Measurements from ENCODE around the gene MRPL9.
A peak's percentile ranks its signal among the peaks of the same experiment; 100 is the strongest.
"Not testable (repeated sequence)": the region's sequence is repeated elsewhere in the genome, so short reads cannot be mapped to it uniquely, and the experiment has no call there.

Gene MRPL9

DNA sequence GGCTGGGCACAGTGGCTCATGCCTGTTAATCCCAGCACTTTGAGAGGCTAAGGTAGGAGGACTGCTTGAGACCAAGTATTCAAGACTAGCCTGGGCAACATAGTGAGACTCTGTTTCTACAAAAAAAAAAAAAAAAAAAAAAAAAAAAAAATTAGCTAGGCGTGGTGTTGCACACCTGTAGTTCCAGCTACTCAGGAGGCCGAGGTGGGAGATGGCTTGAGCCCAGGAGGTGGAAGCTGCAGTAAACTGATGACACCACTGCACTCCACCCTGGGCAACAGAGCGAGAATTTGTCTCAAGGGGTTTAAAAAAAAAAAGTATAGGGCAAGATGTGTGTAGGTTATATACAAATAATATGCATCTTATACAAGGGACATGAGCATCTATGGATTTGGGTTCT lies 24.4 kb upstream of the MRPL9 start:
- CTCF ChIA-PET: interaction anchor here (0.8 to 1.2 kb wide), 4 partner anchors 9 to 432 kb away, joined by 3 to 4 read pairs (median 4); no protein-coding TSS in a partner anchor
- POLR2A ChIA-PET: no interaction called here
- H3K4me1 ChIP-seq (ENCODE audit: control extremely low read depth in 1 of 4, control insufficient read depth in 4 of 4, insufficient read depth in 4 of 4, low read length in 3 of 4): peaks cover 6 to 17% (median 12%) of the 10 kb centered on the region in 4 experiments
- H3K9me3 ChIP-seq (ENCODE audit: control extremely low read depth in 1 of 5, control insufficient read depth in 4 of 5, insufficient read depth in 2 of 5, low read depth in 1 of 5, low read length in 4 of 5): no peaks in the 10 kb centered on the region
- H3K27ac ChIP-seq (ENCODE audit: insufficient read depth in 1 of 2, low read depth in 1 of 2, low read length in 2 of 2, poor library complexity in 1 of 2, severe bottlenecking in 2 of 2): no peak overlapping the region
- DNase-seq: no peak
- no peaks in the 10 kb centered on the region for H3K36me3 ChIP-seq (ENCODE audit: control insufficient read depth in 4 of 4, insufficient read depth in 4 of 4, low read length in 3 of 4)
- no peak overlapping the region for H3K4me3 ChIP-seq (ENCODE audit: control insufficient read depth in 1 of 7, extremely low read depth in 1 of 7, insufficient read depth in 4 of 7, low read depth in 2 of 7, low read length in 6 of 7)
- WGBS (ENCODE audit: insufficient coverage): 100% methylated on average over 1 of the region's 3 CpGs
- H3K27me3 ChIP-seq (replicated peaks in 2 of 5; ENCODE audit: control insufficient read depth in 4 of 5, insufficient read depth in 5 of 5, low read length in 4 of 5): no peaks in the 10 kb centered on the region

DNA sequence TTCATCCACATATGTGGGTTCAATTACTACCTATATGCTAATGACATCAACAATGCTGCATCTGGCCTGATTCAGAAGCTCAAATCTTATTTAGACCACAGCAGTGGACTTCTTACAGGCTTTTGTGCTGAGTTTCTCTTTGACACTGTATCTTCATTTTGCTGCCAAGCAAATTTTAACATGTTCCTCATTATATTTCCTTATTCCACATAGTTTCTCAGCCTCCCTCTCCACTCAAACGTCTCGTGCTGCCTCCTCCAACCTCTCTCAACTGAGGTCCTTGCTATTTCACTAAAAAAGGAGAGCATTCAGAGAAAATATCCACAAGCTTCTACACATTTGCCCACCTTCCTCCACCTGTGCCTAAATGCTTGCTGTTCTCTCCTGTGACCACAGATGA lies 20.5 kb upstream of the MRPL9 start:
- no peaks in the 10 kb centered on the region for H3K9me3 ChIP-seq (ENCODE audit: control extremely low read depth in 1 of 5, control insufficient read depth in 4 of 5, insufficient read depth in 2 of 5, low read depth in 1 of 5, low read length in 4 of 5)
- H3K36me3 ChIP-seq (ENCODE audit: control insufficient read depth in 4 of 4, insufficient read depth in 4 of 4, low read length in 3 of 4): peaks cover 0 to 6% (median 3%) of the 10 kb centered on the region in 4 experiments
- CTCF ChIA-PET: interaction anchor here (0.9 kb wide), 1 partner anchor 150 kb away, joined by 3 read pairs; no protein-coding TSS in a partner anchor
- H3K27me3 ChIP-seq (replicated peaks in 2 of 5; ENCODE audit: control insufficient read depth in 4 of 5, insufficient read depth in 5 of 5, low read length in 4 of 5): no peaks in the 10 kb centered on the region
- no peaks in the 10 kb centered on the region for H3K4me1 ChIP-seq (ENCODE audit: control extremely low read depth in 1 of 4, control insufficient read depth in 4 of 4, insufficient read depth in 4 of 4, low read length in 3 of 4)
- POLR2A ChIA-PET: no interaction called here
- 73% methylated on average over 2 of the region's 2 CpGs for WGBS (ENCODE audit: insufficient coverage)
- H3K4me3 ChIP-seq (ENCODE audit: control insufficient read depth in 1 of 7, extremely low read depth in 1 of 7, insufficient read depth in 4 of 7, low read depth in 2 of 7, low read length in 6 of 7): no peak overlapping the region
- H3K27ac ChIP-seq (ENCODE audit: insufficient read depth in 1 of 2, low read depth in 1 of 2, low read length in 2 of 2, poor library complexity in 1 of 2, severe bottlenecking in 2 of 2): no peak overlapping the region
- DNase-seq: no peak

DNA sequence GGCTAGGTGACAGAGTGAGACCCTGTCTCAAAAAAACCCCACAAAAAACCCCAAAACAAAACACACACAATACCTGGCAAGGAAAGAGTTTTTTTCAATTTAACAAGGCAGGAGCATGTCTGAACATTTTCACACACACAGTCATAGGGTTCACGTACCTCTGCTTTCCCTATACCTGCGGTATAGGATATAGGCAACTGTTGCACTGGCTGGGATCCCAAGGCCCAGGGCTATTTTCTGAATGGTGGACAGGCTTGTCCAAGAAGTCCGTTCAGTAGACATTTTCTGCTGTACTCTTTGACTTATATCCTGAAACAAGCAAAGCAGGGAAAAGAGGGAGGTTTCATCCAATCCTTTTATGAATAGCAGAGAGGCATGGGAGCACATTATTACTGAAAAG lies 19.4 kb upstream of the MRPL9 start:
- Histone ChIP-seq H3K36me3 (ENCODE audit: control insufficient read depth in 4 of 4, insufficient read depth in 4 of 4, low read length in 3 of 4) (peaks cover 0 to 14% (median 7%) of the 10 kb centered on the region in 4 experiments), H3K27me3 (replicated peaks in 2 of 5; ENCODE audit: control insufficient read depth in 4 of 5, insufficient read depth in 5 of 5, low read length in 4 of 5) (no peaks in the 10 kb centered on the region), H3K4me3 (ENCODE audit: control insufficient read depth in 1 of 7, extremely low read depth in 1 of 7, insufficient read depth in 4 of 7, low read depth in 2 of 7, low read length in 6 of 7) (no peak overlapping the region), H3K27ac (ENCODE audit: insufficient read depth in 1 of 2, low read depth in 1 of 2, low read length in 2 of 2, poor library complexity in 1 of 2, severe bottlenecking in 2 of 2) (no peak overlapping the region), H3K4me1 (ENCODE audit: control extremely low read depth in 1 of 4, control insufficient read depth in 4 of 4, insufficient read depth in 4 of 4, low read length in 3 of 4) (no peaks in the 10 kb centered on the region), H3K9me3 (ENCODE audit: control extremely low read depth in 1 of 5, control insufficient read depth in 4 of 5, insufficient read depth in 2 of 5, low read depth in 1 of 5, low read length in 4 of 5) (no peaks in the 10 kb centered on the region)
- DNase-seq: no peak
- POLR2A ChIA-PET: no interaction called here
- 83% methylated on average over 2 of the region's 3 CpGs for WGBS (ENCODE audit: insufficient coverage)
- CTCF ChIA-PET: no interaction called here

DNA sequence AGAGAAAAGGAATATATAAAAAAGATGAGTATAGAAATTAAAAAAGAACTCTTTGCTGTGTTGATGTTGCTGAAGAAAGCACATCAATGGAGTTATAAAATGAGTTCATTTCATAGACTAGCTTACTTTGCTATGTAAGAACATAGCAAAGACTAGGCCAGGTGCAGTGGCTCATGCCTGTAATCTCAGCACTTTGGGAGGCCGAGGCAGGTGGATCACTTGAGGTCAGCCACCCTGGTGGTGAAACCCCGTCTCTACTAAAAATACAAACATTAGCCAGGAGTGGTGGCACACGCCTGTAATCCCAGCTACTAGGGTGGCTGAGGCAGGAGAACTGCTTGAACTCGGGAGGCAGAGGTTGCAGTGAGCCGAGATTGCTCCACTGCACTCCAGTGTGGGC lies 18.7 kb upstream of the MRPL9 start:
- H3K27me3 ChIP-seq (replicated peaks in 2 of 5; ENCODE audit: control insufficient read depth in 4 of 5, insufficient read depth in 5 of 5, low read length in 4 of 5); H3K27ac ChIP-seq (ENCODE audit: insufficient read depth in 1 of 2, low read depth in 1 of 2, low read length in 2 of 2, poor library complexity in 1 of 2, severe bottlenecking in 2 of 2); H3K4me1 ChIP-seq (ENCODE audit: control extremely low read depth in 1 of 4, control insufficient read depth in 4 of 4, insufficient read depth in 4 of 4, low read length in 3 of 4); H3K4me3 ChIP-seq (ENCODE audit: control insufficient read depth in 1 of 7, extremely low read depth in 1 of 7, insufficient read depth in 4 of 7, low read depth in 2 of 7, low read length in 6 of 7); DNase-seq; CTCF ChIA-PET; POLR2A ChIA-PET; H3K9me3 ChIP-seq (ENCODE audit: control extremely low read depth in 1 of 5, control insufficient read depth in 4 of 5, insufficient read depth in 2 of 5, low read depth in 1 of 5, low read length in 4 of 5): not testable (repeated sequence)
- H3K36me3 ChIP-seq (ENCODE audit: control insufficient read depth in 4 of 4, insufficient read depth in 4 of 4, low read length in 3 of 4): peaks cover 0 to 14% (median 7%) of the 10 kb centered on the region in 4 experiments
- 100% methylated on average over 4 of the region's 5 CpGs for WGBS (ENCODE audit: insufficient coverage)

DNA sequence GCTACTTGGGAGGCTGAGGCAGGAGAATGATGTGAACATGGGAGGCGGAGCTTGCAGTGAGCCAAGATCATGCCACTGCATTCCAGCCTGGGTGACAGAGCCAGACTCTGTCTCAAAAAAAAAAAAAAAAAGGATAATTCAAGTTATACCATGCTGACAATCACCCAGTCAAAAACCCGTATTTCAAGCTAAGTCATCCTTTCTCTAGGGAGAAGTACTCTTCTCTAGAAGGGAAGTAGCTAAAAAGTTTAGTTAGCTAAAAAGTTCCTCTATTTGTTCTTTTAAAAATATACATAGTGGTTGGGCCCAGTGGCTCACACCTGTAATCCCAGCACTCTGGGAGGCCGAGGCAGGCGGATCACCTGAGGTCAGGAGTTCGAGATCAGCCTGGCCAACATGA lies 17.4 kb upstream of the MRPL9 start:
- WGBS (ENCODE audit: insufficient coverage): 92% methylated on average over 4 of the region's 5 CpGs
- DNase-seq: peak in 1 of 3 donors; percentile 23

GRCh38 chr1:151779852-151780251 lies 16.6 kb upstream of the MRPL9 start:
- ChIA-PET CTCF (interaction anchor here (1.1 to 2.0 kb wide), 3 partner anchors 8 to 27 kb away, joined by 3 to 6 read pairs (median 4); no protein-coding TSS in a partner anchor), POLR2A (no interaction called here)
- H3K27ac ChIP-seq (ENCODE audit: insufficient read depth in 1 of 2, low read depth in 1 of 2, low read length in 2 of 2, poor library complexity in 1 of 2, severe bottlenecking in 2 of 2): no peak overlapping the region
- no peaks in the 10 kb centered on the region for H3K27me3 ChIP-seq (replicated peaks in 2 of 5; ENCODE audit: control insufficient read depth in 4 of 5, insufficient read depth in 5 of 5, low read length in 4 of 5)
- 94% methylated on average over 2 of the region's 4 CpGs for WGBS (ENCODE audit: insufficient coverage)
- H3K36me3 ChIP-seq (ENCODE audit: control insufficient read depth in 4 of 4, insufficient read depth in 4 of 4, low read length in 3 of 4): peaks cover 2 to 22% (median 16%) of the 10 kb centered on the region in 4 experiments
- no peaks in the 10 kb centered on the region for H3K4me1 ChIP-seq (ENCODE audit: control extremely low read depth in 1 of 4, control insufficient read depth in 4 of 4, insufficient read depth in 4 of 4, low read length in 3 of 4)
- H3K4me3 ChIP-seq (ENCODE audit: control insufficient read depth in 1 of 7, extremely low read depth in 1 of 7, insufficient read depth in 4 of 7, low read depth in 2 of 7, low read length in 6 of 7): no peak overlapping the region
- no peaks in the 10 kb centered on the region for H3K9me3 ChIP-seq (ENCODE audit: control extremely low read depth in 1 of 5, control insufficient read depth in 4 of 5, insufficient read depth in 2 of 5, low read depth in 1 of 5, low read length in 4 of 5)
- DNase-seq: no peak

More for the DNA sequence above, 17.4 kb upstream of the MRPL9 start:
- H3K9me3 ChIP-seq (ENCODE audit: control extremely low read depth in 1 of 5, control insufficient read depth in 4 of 5, insufficient read depth in 2 of 5, low read depth in 1 of 5, low read length in 4 of 5); H3K4me1 ChIP-seq (ENCODE audit: control extremely low read depth in 1 of 4, control insufficient read depth in 4 of 4, insufficient read depth in 4 of 4, low read length in 3 of 4); H3K27me3 ChIP-seq (replicated peaks in 2 of 5; ENCODE audit: control insufficient read depth in 4 of 5, insufficient read depth in 5 of 5, low read length in 4 of 5); H3K27ac ChIP-seq (ENCODE audit: insufficient read depth in 1 of 2, low read depth in 1 of 2, low read length in 2 of 2, poor library complexity in 1 of 2, severe bottlenecking in 2 of 2); POLR2A ChIA-PET; H3K4me3 ChIP-seq (ENCODE audit: control insufficient read depth in 1 of 7, extremely low read depth in 1 of 7, insufficient read depth in 4 of 7, low read depth in 2 of 7, low read length in 6 of 7): not testable (repeated sequence)
- H3K36me3 ChIP-seq (ENCODE audit: control insufficient read depth in 4 of 4, insufficient read depth in 4 of 4, low read length in 3 of 4): peaks cover 0 to 16% (median 11%) of the 10 kb centered on the region in 4 experiments
- CTCF ChIA-PET: interaction anchor here (1.1 kb wide), 1 partner anchor 26 kb away, joined by 3 read pairs; no protein-coding TSS in a partner anchor

- H3K4me1 ChIP-seq (ENCODE audit: control extremely low read depth in 1 of 4, control insufficient read depth in 4 of 4, insufficient read depth in 4 of 4, low read length in 3 of 4): no peaks in the 10 kb centered on the region
- ChIA-PET CTCF (interaction anchor here (1.5 kb wide), 1 partner anchor 43 kb away, joined by 5 read pairs; no protein-coding TSS in a partner anchor), POLR2A (no interaction called here)
- H3K27ac ChIP-seq (ENCODE audit: insufficient read depth in 1 of 2, low read depth in 1 of 2, low read length in 2 of 2, poor library complexity in 1 of 2, severe bottlenecking in 2 of 2): no peak overlapping the region
- H3K9me3 ChIP-seq (ENCODE audit: control extremely low read depth in 1 of 5, control insufficient read depth in 4 of 5, insufficient read depth in 2 of 5, low read depth in 1 of 5, low read length in 4 of 5): no peaks in the 10 kb centered on the region
- WGBS (ENCODE audit: insufficient coverage): 100% methylated on average over 4 of the region's 4 CpGs
- no peaks in the 10 kb centered on the region for H3K27me3 ChIP-seq (replicated peaks in 2 of 5; ENCODE audit: control insufficient read depth in 4 of 5, insufficient read depth in 5 of 5, low read length in 4 of 5)
- peaks cover 2 to 29% (median 17%) of the 10 kb centered on the region in 4 experiments for H3K36me3 ChIP-seq (ENCODE audit: control insufficient read depth in 4 of 4, insufficient read depth in 4 of 4, low read length in 3 of 4)
- no peak overlapping the region for H3K4me3 ChIP-seq (ENCODE audit: control insufficient read depth in 1 of 7, extremely low read depth in 1 of 7, insufficient read depth in 4 of 7, low read depth in 2 of 7, low read length in 6 of 7)
- DNase-seq: no peak
These were observed 14.0 kb upstream of the MRPL9 start for GRCh38 chr1:151777317-151777716.

Measured in common myeloid progenitor, CD34-positive (primary cell).